ENCODE results near the gene DIPK1B. TPM values are rescaled to one million over a fixed set of nuclear protein-coding genes. Genes with fewer than 3 reads are reported as not detected.

Gene DIPK1B
- total and polyA plus RNA-seq, 2 experiments from 2014 or later, result 18.7 to 60.0 TPM

GRCh38 chr9:136733611-136734010 lies 21.2 kb downstream of the DIPK1B start:
- Mint-ChIP-seq H3K9me3 (no peaks in the 10 kb centered on the region; the same call in 1 of the 3 replicates), H3K4me1 (no peaks in the 10 kb centered on the region; the same call in 2 of the 3 replicates), H3K27me3 (ENCODE audit: insufficient read depth, low read depth, poor library complexity) (peaks cover 17% of the 10 kb centered on the region), H3K4me3 (no peak overlapping the region), H3K27ac (no peak overlapping the region), H3K36me3 (ENCODE audit: low read depth) (0 out of 3 replicates have a peak, but pooled peaks cover 3% of the 10 kb centered on the region)
- no peaks in the 10 kb centered on the region for H3K4me1 ChIP-seq (ENCODE audit: insufficient read depth)
- TF ChIP-seq NANOG (IDR thresholded peaks at IDR 0.05; ENCODE audit: borderline replicate concordance), result no peak
- TF ChIP-seq ZNF114 (CRISPR knock-in tag; IDR thresholded peaks at IDR 0.05), result no peak
- TF ChIP-seq JUNB (IDR thresholded peaks at IDR 0.05; ENCODE audit: unreplicated experiment), result no peak
- TF ChIP-seq EZH2phosphoT487 (IDR thresholded peaks at IDR 0.05; ENCODE audit: unreplicated experiment), result no peak
- TF ChIP-seq CTCF (conservative IDR thresholded peaks at IDR 0.05; ENCODE audit: low read depth in 2 of 2), result no peak
- TF ChIP-seq POLR2AphosphoS5 (IDR thresholded peaks at IDR 0.05; ENCODE audit: low read depth), result no peak
- TF ChIP-seq REST (IDR thresholded peaks at IDR 0.05; ENCODE audit: unreplicated experiment), result no peak
- TF ChIP-seq CREB1 (CRISPR knock-in tag; IDR thresholded peaks at IDR 0.05; ENCODE audit: low read depth), result no peak
- no peak for TF ChIP-seq STAT1 (IDR thresholded peaks at IDR 0.05; ENCODE audit: unreplicated experiment)
- TF ChIP-seq ZNF331 (CRISPR knock-in tag; IDR thresholded peaks at IDR 0.05; ENCODE audit: low read depth), result no peak
- H4K20me1 ChIP-seq (replicated peaks; ENCODE audit: insufficient read depth), result no peaks in the 10 kb centered on the region; the same call in 1 of the 2 replicates
- no peak overlapping the region for H2AFZ ChIP-seq
- H3F3A ChIP-seq (replicated peaks; ENCODE audit: low read depth), result no peaks in the 10 kb centered on the region
- H3K4me2 ChIP-seq, result no peak overlapping the region
- ATAC-seq (no peak), DNase-seq (ENCODE audit: low spot score) (no peak)
- H3K79me2 ChIP-seq (replicated peaks; ENCODE audit: insufficient read depth), result 0 out of 2 replicates have a peak, but pooled peaks cover 8% of the 10 kb centered on the region
- H3K9me2 ChIP-seq (ENCODE audit: insufficient read depth), result no peaks in the 10 kb centered on the region
- no peak overlapping the region for H3K4me3 ChIP-seq
- no peaks in the 10 kb centered on the region for H3K36me3 ChIP-seq (ENCODE audit: insufficient read depth)
- H3K27ac ChIP-seq (ENCODE audit: low read depth), result no peak overlapping the region
- peaks cover 13% of the 10 kb centered on the region for H3K27me3 ChIP-seq (ENCODE audit: insufficient read depth)

Measured in GM23338 (cell line).